ENCODE measurements around the gene TDRD7.

TDRD7 gene, protein sequence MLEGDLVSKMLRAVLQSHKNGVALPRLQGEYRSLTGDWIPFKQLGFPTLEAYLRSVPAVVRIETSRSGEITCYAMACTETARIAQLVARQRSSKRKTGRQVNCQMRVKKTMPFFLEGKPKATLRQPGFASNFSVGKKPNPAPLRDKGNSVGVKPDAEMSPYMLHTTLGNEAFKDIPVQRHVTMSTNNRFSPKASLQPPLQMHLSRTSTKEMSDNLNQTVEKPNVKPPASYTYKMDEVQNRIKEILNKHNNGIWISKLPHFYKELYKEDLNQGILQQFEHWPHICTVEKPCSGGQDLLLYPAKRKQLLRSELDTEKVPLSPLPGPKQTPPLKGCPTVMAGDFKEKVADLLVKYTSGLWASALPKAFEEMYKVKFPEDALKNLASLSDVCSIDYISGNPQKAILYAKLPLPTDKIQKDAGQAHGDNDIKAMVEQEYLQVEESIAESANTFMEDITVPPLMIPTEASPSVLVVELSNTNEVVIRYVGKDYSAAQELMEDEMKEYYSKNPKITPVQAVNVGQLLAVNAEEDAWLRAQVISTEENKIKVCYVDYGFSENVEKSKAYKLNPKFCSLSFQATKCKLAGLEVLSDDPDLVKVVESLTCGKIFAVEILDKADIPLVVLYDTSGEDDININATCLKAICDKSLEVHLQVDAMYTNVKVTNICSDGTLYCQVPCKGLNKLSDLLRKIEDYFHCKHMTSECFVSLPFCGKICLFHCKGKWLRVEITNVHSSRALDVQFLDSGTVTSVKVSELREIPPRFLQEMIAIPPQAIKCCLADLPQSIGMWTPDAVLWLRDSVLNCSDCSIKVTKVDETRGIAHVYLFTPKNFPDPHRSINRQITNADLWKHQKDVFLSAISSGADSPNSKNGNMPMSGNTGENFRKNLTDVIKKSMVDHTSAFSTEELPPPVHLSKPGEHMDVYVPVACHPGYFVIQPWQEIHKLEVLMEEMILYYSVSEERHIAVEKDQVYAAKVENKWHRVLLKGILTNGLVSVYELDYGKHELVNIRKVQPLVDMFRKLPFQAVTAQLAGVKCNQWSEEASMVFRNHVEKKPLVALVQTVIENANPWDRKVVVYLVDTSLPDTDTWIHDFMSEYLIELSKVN

DNA sequence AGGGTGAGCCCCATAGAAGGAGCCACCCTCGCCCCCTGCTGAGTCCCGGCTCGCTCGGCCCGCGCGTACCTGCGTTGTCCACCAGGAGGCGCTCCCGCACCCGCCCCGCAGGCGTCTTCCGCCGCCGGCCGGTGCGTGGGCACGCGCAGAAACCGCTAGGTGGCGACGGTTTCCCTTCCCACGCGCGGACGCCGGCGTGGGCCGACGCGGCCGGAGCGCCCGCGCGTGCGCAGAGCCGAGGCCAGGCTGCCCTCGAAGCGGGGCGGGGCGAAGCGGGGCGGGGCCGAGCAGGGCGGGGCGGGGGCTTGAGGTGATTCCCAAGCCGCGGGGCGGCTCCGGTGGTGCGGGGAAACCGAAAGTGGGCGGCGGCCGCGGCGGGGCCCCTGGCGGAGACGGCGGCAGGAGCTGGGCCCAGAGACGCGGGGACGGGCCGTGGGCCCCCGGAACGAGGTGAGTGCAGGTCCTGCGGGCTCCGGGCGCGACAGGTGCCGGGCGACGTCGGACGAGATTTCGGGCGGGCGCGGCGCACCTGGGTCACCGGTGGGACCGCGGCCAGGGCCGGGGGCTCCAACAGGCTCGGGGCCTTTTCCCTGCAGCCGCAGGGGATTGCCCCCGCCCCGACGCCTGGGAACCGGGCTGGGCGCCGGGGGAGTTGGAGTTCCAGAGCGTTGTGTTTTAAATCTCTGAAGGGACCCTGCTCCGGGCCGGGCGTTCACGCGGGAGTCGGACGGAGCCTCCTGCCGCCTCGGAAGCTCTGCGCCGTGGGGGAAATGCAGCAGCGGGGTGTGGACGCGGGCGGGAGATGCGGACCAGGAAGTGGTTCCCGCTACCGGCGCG, at the start of gene TDRD7:
Gene TDRD7, plus strand, starts transcription at position 308 of the 837 bp plus-strand sequence. CDS start 16,370 bp downstream, outside the sequence.
- DNase-seq = peak; percentile 38

DNA sequence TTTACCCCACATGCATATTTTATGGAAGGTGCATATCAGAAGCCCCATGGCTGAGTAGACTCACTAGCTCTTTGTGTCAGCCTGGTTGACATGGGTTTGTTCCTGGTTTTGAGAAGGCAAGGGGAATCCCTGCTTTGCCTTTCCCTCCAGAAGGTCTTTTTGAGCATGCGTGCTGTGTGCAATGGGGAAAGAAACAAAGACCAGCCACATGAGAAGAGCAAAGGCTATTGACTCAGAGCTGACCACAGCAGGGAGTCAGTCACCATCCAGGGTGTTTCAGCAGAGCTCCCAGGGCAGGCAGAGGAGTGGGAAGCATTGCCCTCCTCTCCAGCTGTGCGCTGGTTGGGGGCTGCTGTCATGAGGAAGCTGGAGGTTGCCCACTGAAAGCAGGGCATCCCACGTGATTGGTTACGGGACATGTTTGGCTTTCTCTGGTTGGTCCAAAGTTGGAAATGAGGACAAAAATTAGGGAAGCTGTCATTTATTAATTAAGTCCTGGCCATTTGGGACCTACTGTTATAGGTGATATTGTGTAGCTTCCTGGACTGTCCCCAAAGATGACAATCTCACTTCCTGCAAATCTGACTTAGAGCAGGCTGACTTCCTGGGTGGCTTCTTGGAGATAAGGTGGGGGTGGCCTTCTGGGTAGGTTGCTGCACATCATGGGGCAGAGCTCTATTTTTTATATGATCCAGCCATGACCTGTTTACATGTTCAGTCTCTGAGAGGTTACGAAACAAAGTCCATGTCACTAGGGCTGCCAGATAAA, 48.9 kb upstream of the TDRD7 start:
- no peak for DNase-seq

DNA sequence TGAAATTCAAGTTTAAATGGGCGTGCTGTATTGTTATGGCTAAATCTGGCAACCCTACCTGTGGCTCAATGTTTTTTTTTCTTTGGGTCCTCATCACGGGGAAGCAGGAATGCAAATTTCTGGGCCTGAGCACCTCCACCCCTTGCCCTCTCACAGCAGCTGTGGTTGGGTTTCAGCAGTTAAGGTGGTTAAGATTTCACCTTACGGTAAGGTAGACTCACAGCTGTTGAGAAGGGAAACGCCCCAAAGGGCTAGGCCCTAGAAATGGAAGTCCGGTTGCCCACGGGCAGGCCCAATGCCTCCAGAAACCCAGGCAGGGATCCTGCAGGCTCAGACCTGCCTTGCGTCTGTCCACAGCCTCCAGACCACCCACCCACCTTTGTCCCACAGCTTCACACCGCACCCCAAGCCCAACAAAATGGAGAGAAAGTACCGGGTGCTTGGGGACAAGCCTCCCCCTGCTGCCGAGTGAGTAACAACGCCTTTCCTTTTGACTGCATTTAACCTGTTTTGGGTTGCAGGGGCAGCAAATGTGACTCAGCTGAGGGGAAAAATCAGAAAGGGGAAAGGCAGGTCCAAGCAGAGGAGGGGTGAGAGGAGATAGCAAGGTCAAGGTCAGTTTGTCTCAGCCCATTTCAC, 48.1 kb upstream of the TDRD7 start:
- DNase-seq = peak; percentile 53

DNA sequence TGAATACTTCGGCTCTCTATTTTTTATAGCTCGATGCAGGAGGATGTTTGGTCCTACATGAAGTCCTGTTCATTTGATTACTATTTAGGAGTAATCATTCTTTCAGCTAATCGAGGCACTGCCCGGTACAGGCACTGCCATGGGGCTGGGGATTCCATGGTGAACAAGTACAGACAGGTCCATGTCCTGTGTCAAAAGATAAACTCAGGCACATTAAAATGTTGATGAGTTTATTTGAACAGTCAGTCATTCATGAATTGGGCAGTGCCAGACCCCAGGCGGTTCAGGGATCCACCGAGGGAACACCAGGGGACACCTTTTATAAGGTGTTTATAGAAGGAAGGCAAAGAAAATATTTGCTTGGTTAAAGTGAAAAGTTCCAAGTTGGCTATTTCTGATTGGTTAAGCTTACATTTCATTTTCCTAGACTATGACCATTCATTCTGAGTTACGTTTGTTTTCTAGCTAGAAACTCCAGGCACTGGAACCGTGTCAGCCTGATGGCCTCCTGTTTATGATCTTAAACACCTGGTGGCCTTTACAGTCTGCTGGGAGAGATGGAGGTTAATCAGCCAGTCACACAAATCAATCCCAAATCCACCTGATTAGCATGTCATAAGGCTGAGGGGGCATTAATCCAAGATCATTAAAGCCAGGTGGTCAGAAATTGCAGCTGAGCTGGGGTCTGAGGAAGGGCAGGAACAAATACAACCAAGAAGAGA, 47.0 kb upstream of the TDRD7 start:
- DNase-seq = peak; percentile 82

DNA sequence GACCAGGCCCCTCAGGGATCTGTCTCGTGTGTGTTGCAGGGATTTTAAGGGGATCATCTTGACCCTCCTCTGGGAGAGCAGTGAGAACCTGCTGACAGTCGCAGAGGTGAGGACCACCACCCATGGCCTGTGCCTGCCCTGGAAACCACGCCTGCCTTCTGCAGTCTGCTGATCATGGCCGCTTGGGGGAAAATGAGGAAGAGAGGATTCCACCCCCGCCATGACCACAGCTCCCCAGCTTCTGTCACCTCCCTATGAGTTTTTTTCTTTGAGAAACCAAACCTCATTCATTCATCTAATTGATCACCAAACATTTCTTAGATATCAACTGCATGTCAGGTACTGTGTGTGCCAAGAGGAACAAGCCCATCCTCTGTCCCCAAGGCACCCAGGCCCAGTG, 46.3 kb upstream of the TDRD7 start:
- DNase-seq = no peak

DNA sequence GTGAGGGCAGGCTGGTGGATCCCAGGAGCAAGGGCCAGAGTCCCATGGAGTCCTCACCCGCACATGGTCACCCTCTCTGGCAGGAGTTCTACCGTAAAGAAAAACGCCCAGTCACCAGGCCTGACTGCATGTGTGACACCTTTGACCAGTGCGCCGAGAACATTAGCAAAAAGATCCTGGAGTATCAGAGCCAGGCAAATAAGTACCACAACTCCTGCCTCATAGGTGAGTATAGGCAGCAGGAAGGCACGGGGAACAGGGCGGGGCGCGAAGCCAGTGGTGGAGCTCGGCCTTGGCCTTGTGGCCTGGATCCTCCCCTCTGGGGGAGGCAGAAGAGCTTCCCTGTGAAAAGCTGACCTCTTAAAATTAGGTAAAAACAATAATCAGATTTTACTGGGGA, 45.4 kb upstream of the TDRD7 start:
- no peak for DNase-seq

DNA sequence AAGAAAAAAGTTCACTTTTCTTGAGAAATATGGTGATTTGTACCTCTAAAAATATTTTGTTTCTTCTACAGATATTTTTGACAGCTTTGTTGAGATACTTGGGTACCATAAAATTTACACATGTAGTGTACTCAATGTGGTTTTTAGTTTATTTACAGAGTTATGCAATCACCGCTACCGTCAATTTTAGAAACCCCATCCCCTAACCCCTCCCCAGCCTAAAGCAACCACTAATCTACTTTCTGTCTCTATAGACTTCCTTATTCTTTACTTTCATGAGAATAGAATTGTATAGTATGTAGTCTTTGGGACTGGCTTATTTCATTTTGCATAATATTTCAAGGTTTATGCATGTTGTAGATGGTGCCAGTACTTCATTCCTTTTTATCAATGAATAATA, 45.0 kb upstream of the TDRD7 start:
- DNase-seq = no peak

DNA sequence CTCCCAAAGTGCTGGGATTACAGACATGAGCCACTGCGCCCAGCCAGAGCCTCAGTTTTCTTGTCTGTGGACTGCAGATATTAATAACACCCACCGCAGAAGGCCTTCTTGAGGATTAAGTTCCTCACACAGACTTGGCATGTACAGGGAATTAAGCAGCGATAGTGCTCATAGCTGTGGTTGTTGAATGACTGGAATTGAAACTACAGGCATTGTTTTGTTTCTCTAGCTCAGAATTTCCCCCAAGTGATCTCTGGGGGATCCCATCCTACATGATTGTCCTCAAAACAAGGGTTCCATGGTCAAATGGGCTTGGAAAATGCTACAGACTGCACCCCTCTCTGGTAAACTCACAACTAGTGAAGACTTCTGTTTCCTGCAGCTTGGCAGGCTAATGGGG, 44.2 kb upstream of the TDRD7 start:
- no peak for DNase-seq

DNA sequence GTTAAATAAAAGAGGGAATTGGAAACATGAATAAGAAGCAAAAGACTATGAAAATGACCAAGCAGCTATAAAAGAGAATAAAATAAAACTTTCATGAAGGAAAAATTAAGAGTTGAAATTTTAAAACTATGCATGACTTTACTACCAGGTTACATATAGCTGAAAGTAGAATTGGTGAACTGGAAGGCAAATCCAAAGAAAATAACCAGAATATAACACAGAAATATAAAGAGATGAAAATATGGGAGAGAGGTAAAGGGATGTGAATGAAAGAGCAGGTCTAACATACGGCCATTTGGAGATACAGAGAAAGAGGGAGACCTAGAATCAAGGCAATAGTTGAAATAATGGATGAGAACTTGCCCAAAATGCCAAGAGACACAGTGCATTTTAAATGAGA, 42.9 kb upstream of the TDRD7 start:
- DNase-seq = no peak

DNA sequence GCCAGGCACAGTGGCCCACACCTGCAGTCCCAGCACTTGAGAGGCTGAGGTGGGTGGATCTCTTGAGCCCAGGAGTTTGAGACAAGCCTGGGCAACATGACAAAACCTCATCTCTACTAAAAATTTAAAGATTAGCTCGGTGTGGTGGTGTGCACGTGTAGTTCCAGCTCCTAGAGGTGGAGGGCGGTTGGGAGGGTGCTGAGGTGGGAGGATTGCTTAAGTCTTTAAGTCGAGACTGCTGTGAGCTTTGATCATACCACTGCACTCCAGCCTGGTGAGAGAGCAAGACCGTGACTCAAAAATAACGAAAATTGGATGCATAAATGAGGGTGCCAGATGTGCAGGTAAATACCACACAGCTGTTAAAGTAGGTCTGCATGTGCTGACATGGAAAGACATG, 39.3 kb upstream of the TDRD7 start:
- no peak for DNase-seq

DNA sequence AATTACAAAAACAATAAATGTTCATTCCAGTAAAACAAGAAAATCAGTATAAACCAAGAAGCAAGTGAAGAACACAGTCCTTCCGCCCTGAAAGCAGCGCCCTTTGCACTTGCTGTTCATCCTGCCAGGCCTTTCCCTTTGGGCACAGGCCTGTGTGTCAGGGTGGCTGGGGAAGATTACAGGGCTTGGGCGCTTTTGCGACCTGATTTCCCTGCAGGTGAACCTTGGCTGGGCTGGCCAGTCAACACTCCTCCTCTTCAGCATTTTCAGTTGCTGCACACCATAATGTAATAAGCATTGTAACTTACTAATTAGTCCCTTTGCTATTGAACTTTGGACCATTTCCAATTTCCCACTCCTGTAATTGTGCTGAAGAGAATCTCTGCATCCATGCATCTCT, 38.6 kb upstream of the TDRD7 start:
- DNase-seq = peak; percentile 62

DNA sequence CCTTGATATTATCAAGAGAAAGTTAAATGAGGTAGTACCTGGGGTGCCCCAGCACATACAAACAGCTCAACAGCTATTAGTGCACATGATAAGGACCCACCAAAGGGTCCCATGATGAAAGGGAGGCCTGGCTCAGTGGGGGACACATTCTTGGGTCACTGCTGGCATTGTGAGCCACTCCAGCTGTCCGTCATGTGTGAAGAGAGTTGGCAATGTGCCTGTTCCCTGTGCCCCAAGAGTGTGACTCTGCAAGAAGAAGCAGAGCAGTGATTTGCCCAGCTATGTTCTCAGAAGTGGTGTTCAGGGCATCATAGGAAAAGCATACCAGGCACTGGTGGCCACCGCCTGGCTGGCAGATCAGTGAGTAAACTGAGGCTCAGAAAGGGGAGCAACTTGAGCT, 37.1 kb upstream of the TDRD7 start:
- no peak for DNase-seq

DNA sequence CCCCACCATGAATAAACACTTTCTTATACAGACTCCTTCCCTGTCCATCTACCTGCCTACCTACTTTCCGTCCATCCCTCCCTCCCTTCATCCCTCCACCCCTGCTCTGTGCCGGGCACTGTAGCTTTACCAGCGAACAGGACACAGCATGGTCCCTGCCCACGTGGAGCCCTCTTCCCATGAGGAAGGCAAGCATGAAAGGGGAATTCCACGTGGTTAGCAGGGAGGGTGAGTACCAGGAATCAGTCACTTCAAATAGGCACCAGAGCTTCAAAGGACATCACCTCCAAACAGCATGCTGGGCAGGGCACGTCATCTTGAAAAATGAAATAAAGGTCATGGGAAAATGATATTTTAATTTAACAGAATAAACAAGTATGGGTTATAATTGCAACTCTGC, 35.0 kb upstream of the TDRD7 start:
- DNase-seq = no peak

DNA sequence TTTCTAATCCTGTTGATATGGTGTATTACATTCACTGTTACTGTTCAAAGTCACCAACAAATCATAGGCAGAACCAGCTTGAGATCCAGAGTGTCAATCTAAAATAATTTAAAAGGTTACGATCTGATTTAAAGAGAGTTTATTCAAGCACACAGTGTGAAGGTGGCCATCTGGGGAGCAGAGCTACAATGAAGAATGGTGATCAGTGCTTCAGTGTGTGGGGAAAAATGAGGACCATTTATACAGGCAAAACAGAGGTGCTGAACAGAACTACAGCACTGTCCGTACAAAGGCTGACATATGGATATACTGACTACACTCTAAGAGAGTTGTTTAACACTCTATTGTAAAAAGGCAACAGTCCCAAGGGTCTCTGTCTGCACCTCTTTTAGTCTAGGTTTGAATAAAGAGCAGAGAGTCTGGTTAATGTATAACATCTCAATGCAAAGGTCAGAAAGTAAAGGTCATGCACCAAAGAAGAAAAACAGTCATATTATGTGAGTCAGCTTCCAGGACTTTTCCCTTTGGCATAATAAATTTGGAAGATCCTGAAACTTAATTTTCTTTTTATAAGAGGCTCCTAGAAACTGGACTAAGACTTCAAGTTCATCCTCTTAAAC, 29.7 kb upstream of the TDRD7 start:
- DNase-seq = peak; percentile 12

DNA sequence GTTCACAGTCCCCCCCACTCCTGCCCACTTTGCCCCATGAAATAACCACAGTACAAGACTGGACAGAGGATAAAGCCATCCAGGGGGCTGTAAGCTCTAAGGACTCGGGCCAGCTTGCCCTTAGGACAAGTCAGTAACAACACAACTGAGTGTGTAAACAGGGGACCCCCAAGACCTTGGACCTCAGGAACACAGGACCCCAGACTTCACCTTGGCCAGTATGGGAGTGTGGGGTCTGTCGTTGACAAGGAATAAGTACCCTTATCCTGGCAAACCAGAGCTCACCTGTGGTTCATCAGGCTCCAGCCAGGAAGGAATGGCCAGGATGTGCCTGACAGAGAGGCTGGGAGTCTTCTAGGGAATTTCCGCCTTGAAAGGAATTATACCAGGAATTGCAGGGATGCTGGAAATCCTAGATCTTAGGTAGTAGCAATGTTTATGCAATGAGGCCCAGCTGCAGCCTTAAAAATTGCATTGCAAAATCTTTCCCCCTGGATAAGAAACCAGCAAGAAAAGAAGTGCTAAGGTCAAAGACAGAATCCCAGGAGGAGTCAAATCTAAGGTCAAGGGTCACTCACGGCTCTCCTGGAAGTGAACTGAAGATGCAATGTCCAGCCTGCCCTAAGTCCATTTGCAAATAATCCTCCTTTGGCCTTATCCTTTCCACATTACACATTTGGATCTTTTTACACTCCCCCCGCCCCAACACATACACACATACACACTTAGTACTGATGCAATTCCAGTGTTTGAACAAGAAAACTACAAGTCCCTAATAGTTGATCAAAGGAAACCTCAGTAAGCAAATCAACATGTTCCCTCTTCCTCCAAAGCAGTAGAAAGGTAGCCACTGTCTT, 27.3 kb upstream of the TDRD7 start:
- DNase-seq = no peak

DNA sequence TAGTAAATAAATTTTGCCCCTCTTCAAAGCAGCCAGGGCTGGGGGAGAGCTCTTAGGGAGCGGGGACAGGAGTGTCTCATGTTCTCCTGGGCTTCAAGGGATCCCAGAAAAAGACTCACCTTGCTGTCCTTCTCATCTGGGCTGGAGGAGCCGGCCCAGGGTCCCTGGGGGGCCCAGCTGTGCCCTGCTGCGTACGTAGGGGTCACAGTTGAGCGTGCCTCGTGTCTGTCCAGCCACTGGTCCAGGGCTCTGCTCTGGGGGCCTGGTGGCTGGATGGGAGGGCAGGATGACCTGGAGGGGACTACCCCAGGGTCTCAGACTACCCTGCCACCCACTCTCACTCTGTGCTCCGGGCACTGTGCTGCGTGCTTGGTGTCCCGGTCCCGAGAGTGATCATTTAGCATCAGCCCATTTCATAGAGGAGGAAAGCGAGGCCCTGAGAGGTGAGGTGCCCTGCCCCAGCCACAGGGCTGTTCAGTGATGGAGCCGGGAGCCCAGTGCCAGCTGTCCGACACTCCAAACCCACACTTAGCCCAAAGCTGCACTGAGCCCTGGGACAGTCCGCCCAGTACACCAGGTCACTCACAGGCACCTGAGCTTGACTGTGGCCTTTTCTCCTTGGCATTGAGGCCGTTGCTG, 26.2 kb upstream of the TDRD7 start:
- no peak for DNase-seq

DNA sequence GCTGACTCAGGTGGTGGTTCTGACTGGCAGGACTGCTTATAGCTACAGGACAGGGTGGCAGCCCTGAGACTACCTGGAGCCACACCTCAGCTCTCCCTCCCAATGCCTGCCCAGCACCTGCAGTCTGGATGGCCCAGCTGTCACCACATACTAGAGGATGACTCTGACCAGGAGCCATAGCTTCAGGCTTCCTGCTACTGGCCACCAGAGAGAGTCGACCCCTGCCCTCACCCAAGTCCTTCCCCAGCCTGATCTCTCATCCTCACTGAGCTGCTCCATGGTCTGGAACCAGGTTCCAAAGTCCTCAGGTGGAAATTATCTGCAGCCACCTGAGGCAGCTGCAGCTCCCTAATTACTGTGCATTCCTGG, 25.6 kb upstream of the TDRD7 start:
- DNase-seq = peak; percentile 15

DNA sequence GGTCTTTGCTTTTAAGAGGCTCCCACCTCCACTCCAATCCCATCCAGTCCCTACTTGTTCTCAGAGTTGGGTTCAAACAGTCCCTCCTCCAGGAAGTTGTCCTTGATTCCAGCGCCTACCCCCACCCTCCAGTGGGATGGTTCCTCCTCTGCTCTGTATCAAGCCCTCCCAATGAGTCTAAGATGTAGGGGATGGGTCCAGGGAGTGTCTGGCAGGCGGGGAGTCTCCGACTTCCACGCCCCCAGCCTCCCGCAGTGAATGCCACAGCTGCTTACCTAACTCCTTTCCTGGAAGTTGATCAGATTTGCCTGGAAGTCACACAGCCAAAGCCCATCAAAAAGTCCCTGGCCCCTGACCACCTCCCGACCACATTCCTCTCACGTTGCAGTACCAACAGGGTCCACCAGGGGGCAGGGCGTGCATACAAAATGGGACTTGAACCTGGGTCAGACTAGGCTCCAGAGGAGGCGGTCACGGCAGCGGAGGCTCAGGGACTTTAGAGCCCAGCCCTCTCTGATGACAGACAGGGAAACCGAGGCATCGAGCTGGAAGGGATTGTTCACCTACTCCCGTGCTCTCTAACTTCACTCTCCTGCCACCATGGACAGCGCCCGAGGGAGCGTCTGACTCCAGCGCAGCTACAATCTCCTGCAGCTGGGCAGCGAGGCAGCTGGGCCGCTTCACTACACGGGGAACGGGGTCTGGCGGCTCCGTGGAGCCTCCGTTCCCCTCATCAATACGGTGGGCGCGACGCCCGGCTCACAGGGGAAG, 25.0 kb upstream of the TDRD7 start:
- peak; percentile 13 for DNase-seq
